HG03354 (cell line): Measurements from ENCODE around the gene NADK.

Experiments used
- ATAC-seq: cut with Tn5 transposase; IDR thresholded peaks from one replicate; pipeline ENCODE4 v1.9.1; 2021; ENCODE audit warnings: mild to moderate bottlenecking; ENCODE audit not compliant: unreplicated experiment, poor library complexity, severe bottlenecking

NADK gene, protein sequence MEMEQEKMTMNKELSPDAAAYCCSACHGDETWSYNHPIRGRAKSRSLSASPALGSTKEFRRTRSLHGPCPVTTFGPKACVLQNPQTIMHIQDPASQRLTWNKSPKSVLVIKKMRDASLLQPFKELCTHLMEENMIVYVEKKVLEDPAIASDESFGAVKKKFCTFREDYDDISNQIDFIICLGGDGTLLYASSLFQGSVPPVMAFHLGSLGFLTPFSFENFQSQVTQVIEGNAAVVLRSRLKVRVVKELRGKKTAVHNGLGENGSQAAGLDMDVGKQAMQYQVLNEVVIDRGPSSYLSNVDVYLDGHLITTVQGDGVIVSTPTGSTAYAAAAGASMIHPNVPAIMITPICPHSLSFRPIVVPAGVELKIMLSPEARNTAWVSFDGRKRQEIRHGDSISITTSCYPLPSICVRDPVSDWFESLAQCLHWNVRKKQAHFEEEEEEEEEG

DNA sequence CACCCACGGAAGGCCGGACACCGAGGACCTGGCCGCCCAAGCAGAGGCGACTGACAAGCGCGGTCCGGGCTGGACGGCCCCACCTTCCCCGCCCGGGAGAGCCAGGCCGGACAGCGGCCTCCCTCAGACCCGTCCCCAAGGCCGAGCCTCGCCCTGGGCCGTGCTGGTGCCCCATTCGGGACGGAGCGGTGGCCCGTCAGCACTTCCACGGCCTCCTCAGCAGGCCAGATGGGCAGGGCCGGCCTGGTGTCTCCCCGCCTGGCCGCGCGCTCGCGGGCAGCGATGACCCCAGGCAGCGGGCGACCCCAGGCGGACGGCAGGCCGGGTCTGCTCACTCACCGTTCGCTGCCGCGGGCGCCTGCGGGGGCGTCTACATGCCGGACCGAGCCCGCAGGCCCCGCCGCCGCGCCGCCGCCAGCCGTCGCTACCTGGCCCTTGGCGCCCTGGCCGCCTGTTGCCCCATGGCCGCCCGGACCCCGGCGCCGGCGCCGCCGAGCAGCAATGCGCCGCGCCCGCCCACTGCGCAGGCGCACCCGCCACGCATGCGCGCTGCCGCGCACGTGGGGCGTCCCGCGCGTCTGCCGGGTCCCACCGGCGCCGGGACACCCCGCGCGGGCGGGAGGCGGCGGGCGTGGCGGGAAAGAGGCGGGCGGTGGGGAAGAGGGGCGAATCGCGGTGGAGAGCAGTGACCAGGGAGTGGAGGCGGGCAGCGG, at the start of gene NADK:
TSS of gene NADK (minus strand) at position 521 of the 713 bp plus-strand sequence. CDS start 13,064 bp downstream, outside the sequence.
- peak; percentile 40 for ATAC-seq

DNA sequence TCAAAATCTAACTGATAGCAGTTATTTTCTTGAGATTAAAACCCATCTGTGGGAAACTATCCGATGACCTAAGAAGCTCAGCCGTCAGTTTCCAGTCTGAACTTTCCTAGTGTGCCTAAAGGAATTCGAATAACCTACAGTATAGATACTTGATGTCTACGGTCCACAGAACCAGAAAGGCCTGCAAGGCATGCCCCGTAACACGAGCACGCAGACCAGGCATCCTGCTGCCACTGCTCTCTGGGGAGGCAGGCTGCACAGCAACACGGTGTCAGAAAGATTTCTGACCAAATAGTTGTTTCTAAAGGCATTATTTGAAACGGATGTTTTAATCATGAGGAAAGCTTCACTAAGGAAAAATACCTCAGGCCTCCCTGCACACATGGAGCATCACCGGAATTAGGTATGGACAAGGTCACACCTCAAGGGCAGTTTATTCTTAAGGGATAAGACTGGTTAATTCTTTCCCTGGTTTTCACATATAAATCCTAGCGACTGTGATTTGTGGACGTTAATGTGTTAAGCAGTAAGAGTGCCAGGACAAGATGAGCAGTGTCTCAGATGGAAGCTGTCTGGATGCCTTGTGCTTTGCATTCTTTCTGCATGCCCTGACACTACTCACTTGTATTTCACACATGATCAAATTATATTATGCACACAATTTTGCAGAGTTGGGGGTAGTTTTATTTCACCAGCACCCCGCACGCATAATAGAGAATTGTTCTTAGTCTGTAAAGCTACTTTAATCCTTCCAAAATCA, 49.0 kb upstream of the NADK start:
- ATAC-seq, result no peak

- ATAC-seq, result no peak
These were observed 48.3 kb upstream of the NADK start for GRCh38 chr1:1826356-1827088.

DNA sequence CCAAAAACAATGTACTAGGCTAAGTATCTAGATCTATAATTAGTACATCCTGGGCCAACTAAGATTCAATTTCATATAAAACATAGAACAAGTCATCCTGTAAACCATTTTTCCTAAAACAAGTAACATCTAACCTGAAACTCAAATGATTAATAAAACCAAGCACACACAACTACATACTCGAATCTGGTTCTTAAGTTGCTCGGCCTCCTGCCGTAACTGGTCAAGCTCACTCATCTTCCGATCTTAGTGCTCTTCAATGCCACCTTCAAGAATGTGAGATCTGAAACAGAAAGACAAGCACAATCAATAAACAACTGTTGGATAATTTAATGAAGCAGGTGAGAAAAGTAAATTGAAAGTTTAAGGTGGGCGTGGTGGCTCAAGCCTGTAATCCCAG, 46.9 kb upstream of the NADK start:
- no peak for ATAC-seq

GRCh38 chr1:1819762-1820161, 41.5 kb upstream of the NADK start:
- ATAC-seq, result no peak

- no peak for ATAC-seq
These were observed 39.0 kb upstream of the NADK start for GRCh38 chr1:1817221-1817620.

DNA sequence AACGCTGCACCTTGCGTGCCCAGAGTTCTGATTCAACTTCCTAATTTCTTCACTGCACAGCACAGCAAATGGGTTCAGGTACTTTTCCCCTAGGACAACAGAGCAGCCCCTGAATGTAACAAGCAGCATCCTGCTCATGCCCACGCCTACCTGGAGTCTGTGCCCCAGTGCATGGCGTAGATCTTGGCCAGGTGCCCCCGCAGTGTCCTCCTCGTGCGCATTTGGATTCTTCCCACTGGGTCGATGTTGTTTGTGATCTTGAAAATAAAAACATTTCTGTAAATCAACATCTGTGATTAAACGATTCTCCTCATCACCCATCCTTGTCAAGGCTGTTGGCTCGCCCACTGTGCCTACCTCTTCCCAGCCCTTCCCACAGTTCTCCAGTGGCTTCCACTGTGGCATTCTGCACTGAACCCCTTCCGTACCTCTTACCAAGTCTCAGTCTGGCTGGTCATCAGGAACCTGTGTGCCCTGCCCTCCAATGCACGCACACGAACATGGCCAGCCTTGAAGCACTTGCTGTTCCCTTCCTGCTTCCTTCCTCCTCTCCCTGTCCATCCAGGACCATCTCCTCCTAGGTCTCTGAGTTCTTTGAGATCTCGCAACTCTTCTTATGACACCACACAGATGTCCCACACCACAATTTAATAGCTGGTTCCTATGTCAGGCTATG, 37.5 kb upstream of the NADK start:
- no peak for ATAC-seq

DNA sequence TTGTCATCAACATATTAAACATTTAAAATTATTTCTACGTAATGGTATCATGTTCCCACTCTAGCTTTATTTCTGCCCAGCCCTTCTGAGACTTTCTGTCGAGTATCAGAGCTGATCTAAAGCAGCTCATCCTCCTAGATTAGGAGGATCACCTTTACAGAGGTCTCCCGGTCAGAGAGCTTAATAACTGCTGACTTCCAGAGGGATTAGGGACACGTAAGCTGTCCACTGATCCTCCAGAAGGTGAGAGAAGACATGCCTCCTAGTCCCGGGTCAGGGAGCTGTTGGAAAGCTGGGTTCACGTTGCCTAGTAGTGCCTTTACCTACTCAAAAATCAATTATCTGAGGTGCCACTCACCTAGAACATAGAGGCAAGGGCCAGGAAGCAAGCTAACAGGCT, 31.2 kb upstream of the NADK start:
- ATAC-seq, result no peak

- ATAC-seq, result no peak
These were observed 29.9 kb upstream of the NADK start for GRCh38 chr1:1808206-1808605.

DNA sequence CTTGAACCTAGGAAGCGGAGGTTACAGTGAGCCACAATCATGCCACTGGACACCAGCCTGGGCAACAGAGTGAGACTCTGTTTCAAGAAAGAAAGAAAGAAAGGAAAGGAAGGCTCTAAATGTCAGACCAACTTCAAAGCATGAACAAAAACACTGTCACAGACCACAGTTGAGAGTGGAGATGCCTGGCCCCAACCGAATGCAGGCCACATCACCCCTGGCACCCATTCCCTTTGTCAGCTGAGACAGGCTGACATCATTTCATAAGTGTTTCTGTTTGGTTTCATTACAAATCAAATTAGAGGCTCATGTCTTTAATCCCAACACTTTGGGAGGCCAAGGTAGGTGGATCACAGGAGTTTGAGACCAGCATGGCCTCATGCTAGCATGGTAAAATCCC, 28.6 kb upstream of the NADK start:
- no peak for ATAC-seq

DNA sequence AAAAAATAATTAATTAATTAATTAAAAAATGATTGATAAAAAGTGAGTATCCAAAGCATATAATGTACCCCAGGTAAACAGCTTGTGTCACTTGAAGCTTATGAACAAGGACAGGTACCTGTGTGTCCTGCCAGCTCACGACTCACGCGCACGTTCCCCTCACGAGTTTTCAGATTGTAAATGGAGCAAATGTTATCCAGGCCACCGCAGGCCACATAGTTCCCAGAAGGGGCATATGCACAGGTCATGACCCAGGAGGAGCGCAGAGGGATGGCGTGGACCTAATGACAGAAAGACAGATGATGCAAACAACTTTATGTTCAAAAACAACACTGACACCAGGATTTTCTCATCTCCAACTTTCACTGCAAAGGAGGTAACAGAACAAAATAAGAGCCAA, 26.0 kb upstream of the NADK start:
- no peak for ATAC-seq

GRCh38 chr1:1802871-1803270, 24.6 kb upstream of the NADK start:
- ATAC-seq, result no peak

- ATAC-seq, result no peak
These were observed 21.4 kb upstream of the NADK start for GRCh38 chr1:1799716-1800115.

DNA sequence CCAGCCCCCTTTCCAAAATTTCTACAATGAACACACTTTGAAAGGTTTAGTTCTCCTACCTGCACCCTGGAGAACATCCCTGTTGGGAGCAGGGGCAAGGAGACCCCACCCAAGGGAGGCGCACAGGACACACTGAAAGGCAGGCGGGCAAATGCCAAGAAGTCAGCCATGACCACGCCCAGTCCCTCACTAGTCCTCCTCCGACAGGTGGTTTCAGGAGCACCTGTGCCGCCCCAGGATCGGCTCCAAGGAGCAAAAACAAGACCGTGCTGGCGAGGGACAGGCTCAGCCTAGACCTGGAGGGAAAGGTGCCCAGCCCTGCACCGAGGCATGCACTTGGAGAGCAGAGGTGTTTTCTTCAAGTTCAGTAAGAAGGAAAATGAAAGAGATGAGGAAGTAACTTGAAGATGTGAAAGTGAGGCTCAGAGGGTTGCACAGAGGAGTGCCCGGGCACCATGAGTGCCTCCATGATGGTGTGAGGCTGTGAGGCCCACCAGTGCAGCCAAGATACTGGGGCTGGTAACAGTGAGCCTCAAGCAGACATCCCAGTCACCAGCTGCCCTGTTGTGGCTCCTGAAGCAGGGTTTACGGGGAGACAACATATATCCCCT, 19.6 kb upstream of the NADK start:
- ATAC-seq, result no peak

- ATAC-seq, result no peak
These were observed 18.2 kb upstream of the NADK start for GRCh38 chr1:1796466-1796865.

- no peak for ATAC-seq
These were observed 16.7 kb upstream of the NADK start for GRCh38 chr1:1794999-1795398.

GRCh38 chr1:1793481-1794244, 15.4 kb upstream of the NADK start:
- ATAC-seq, result no peak
